ENCODE results near the gene EYS.

DNA sequence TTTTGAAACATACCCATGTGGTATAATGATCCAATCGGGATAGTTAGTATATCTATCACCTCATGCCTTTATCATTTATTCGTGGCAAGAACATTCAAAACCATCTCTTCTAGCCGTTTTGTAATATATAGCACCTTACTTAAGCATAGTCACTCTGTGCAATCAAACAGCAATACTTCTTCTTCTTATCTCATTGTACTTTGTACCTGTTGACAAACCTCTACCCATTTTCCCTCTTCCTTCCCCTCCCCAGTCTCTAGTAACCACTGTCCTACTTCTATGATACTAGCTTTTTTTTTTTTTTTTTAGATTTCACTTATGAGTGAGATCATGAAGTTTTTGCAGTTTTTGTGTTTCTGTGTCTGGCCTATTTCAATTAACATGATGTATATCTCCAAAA lies 296.7 kb downstream of the EYS start:
- TF ChIP-seq SUZ12 (IDR thresholded peaks at IDR 0.05; ENCODE audit: extremely low read depth, insufficient read depth, insufficient read length) = no peak
- TF ChIP-seq ZNF274 (IDR thresholded peaks at IDR 0.05; ENCODE audit: low read depth, low read length) = no peak
- no peak for TF ChIP-seq YY1 (IDR thresholded peaks at IDR 0.05; ENCODE audit: insufficient read depth, insufficient read length)
